Testis (tissue), 3 donors: ENCODE measurements around the gene MANBA. TPM values are rescaled to one million over a fixed set of nuclear protein-coding genes. Genes with fewer than 3 reads are reported as not detected.

ENCODE experiments used
- DNase-seq: peaks from one replicate; pipeline ENCODE4 v3.0.0-alpha.2; 2019
- H3K27ac ChIP-seq, 2 donors: fragments of 200-600 bp; sonication (generic); one replicate each; pipeline ENCODE4 v1.5.1; 2019
- H3K27me3 ChIP-seq: fragments of 200-600 bp; sonication (generic); one replicate; pipeline ENCODE4 v1.5.1; 2019
- H3K36me3 ChIP-seq: fragments of 200-600 bp; sonication (generic); one replicate; pipeline ENCODE4 v1.5.1; 2017; ENCODE audit warnings: low read depth; ENCODE audit errors: missing control alignments
- H3K4me1 ChIP-seq: fragments of 200-600 bp; sonication (generic); one replicate; pipeline ENCODE4 v1.5.1; 2019
- H3K4me3 ChIP-seq, 2 donors: fragments of 200-600 bp; sonication (generic); one replicate each; pipeline ENCODE4 v1.5.1; 2017 to 2019
- H3K9me3 ChIP-seq: fragments of 200-600 bp; sonication (generic); one replicate; pipeline ENCODE4 v1.5.1; 2017
- POLR2A ChIP-seq: fragments of 450-650 bp; IDR thresholded peaks from one replicate; pipeline ENCODE4 v1.6.1; 2017; ENCODE audit warnings: antibody characterized with exemption, mild to moderate bottlenecking, moderate library complexity
- WGBS, 2 donors: methylation state at CpG; one replicate each; pipeline ENCODE4 v1.1.5; 2018; 5-methylcytosine and 5-hydroxymethylcytosine counted together
- intact Hi-C: fragments of 100-400 bp; cut with DNase I; formaldehyde crosslinking; loops from one replicate; pipeline ENCODE4 v1.15.1; 2023; ENCODE audit warnings: low total_unique reads
- polyA plus RNA-seq: library from polyadenylated mRNA; stranded (reverse); fragments of 350-450 nt; fragmentation: Illumina TruSeq; extraction: RNeasy Lipid Tissue Mini Kit (QIAGEN cat#74804); gene quantifications from one replicate; pipeline ENCODE4 v1.2.3, GENCODE V29; 2014; ENCODE audit warnings: low read depth, low replicate concordance; ENCODE audit not compliant: insufficient read depth
- total RNA-seq, 2 donors: library from RNA; depleted of rRNA; stranded (reverse); fragments of >200 nt; gene quantifications; one replicate each; pipeline ENCODE4 v1.2.3, GENCODE V29; 2016
- TF ChIP-seq, protein P1 (sequence below), 3 experiments: fragments of 450-650 bp in 2 of 3; fragments of 200-600 bp in 1 of 3; sonication (generic) in 1 of 3; IDR thresholded peaks; one replicate each; pipeline ENCODE4 v1.5.1; 2016 to 2019; ENCODE audit warnings: antibody characterized with exemption in 3 of 3, mild to moderate bottlenecking in 2 of 3, moderate library complexity in 1 of 3

MANBA gene
- total and polyA plus RNA-seq, 3 donors from 2014 or later, result 9.2 to 22.7 (median 13.6) TPM

DNA sequence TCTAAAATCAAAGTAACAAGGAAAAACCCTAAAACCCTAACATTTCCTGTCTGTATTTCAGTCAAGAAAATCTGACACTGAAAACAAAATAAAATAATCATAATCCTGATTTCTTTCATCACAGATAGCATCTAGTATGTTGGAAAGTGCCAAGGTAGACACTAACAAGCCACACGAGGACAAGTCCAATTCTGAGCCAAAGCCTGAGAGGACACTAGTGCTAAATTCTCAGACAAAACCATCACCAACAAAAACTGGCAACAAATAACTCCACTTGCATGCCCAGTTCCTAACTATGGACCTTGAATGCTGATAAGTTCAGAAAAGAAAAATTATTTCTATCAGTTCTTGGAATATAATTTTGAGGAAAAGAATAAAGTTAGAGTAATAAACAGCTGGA lies 113.7 kb downstream of the MANBA start:
- 48 to 56% methylated on average over 1 of the region's 1 CpG for WGBS, 2 donors
- Histone ChIP-seq H3K4me1 (no peaks in the 10 kb centered on the region), H3K4me3 (no peak overlapping the region), H3K27ac (no peak overlapping the region), H3K36me3 (no peaks in the 10 kb centered on the region), H3K27me3 (no peaks in the 10 kb centered on the region), H3K9me3 (no peaks in the 10 kb centered on the region)
- DNase-seq, result no peak
- intact Hi-C loops, result no loop called here
- TF ChIP-seq POLR2A, result no peak
- TF ChIP-seq, protein P1, sequence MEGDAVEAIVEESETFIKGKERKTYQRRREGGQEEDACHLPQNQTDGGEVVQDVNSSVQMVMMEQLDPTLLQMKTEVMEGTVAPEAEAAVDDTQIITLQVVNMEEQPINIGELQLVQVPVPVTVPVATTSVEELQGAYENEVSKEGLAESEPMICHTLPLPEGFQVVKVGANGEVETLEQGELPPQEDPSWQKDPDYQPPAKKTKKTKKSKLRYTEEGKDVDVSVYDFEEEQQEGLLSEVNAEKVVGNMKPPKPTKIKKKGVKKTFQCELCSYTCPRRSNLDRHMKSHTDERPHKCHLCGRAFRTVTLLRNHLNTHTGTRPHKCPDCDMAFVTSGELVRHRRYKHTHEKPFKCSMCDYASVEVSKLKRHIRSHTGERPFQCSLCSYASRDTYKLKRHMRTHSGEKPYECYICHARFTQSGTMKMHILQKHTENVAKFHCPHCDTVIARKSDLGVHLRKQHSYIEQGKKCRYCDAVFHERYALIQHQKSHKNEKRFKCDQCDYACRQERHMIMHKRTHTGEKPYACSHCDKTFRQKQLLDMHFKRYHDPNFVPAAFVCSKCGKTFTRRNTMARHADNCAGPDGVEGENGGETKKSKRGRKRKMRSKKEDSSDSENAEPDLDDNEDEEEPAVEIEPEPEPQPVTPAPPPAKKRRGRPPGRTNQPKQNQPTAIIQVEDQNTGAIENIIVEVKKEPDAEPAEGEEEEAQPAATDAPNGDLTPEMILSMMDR (IDR thresholded peaks at IDR 0.05), result no peak

DNA sequence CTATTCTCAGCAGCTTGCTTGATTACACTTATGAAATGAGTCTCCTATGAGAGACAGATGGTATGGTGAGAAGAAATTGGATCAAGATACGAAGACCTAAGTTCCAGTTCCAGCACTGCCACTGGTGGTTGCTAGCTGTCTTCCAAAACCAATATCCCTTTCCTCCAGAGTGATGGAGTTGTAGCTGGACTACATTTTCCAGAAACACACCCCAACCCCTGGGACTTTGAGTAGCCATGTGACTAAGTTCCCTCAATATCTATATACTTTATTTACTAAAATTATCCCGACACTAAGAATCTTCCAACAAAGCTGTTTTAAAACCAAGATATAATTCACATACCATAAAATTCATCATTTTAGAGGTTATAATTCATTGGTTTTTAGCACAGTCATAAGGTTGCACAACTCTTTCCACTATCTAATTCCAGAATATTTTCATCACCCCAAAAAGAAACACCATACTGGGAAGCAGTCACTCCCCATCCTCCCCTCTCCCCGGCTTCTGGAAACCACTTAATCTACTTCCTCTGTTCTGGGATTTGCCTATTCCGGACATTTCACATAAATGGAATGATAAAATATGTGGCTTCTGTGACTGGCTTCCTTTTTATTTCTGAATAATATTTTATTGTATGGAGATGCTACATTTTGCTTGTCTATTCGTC lies 118.0 kb downstream of the MANBA start:
- Histone ChIP-seq H3K4me3 (no peak overlapping the region), H3K27ac (no peak overlapping the region), H3K9me3 (no peaks in the 10 kb centered on the region), H3K4me1 (no peaks in the 10 kb centered on the region), H3K27me3 (no peaks in the 10 kb centered on the region), H3K36me3 (no peaks in the 10 kb centered on the region)
- no peak for DNase-seq
- WGBS, 2 donors, result 93 to 97% methylated on average over 5 of the region's 5 CpGs
- intact Hi-C loops, result no loop called here
- TF ChIP-seq, protein P1 (IDR thresholded peaks at IDR 0.05), result no peak
- TF ChIP-seq POLR2A, result no peak

DNA sequence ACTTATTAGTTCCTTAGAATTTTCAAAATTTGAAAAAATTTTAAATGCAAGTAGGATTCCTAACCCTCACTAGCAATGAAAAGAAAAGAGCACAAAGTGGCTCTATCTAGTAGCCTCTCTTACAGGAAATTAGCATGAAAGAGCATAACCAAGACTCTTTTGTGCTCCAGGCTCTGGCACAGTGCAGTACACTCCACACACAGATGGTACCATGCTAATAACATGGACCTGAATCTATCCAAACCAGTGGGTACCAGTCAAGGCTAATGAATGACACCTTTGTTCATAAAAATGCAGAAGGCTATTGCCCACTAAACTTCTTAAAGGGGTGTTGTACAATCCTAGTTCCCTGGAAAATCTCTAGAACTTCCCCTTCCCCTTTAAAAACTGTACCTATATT lies 119.0 kb downstream of the MANBA start:
- no peak for TF ChIP-seq POLR2A
- TF ChIP-seq, protein P1 (IDR thresholded peaks at IDR 0.05), result no peak
- no peak for DNase-seq
- intact Hi-C loops, result no loop called here
- Histone ChIP-seq H3K36me3 (no peaks in the 10 kb centered on the region), H3K4me1 (no peaks in the 10 kb centered on the region), H3K4me3 (no peak overlapping the region), H3K27ac (no peak overlapping the region), H3K9me3 (no peaks in the 10 kb centered on the region), H3K27me3 (no peaks in the 10 kb centered on the region)

DNA sequence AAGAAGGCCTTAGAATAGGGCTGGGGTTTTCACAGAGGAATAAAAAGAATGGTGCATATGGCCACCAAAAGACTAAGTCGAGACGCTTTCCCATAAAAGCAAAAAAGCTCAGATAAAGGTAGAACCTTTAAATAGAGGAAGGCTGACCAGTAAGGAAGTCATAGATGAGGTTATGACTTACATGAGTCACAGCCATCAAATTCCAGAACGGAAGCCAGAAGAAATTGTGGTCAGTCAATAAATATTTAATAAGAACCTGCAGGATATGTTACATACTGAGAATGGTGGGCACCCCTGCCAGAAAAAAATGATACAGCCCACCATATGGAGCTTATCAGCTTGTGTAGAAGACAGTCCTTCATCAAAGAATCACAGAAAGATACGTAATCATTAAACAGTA lies 120.1 kb downstream of the MANBA start:
- Histone ChIP-seq H3K9me3 (no peaks in the 10 kb centered on the region), H3K4me1 (no peaks in the 10 kb centered on the region), H3K27ac (no peak overlapping the region), H3K36me3 (no peaks in the 10 kb centered on the region), H3K27me3 (no peaks in the 10 kb centered on the region), H3K4me3 (no peak overlapping the region)
- WGBS, 2 donors, result 90 to 95% methylated on average over 4 of the region's 4 CpGs
- DNase-seq, result no peak
- TF ChIP-seq POLR2A, result no peak
- TF ChIP-seq, protein P1 (IDR thresholded peaks at IDR 0.05), result no peak
- intact Hi-C loops, result no loop called here

GRCh38 chr4:102639598-102639997 lies 121.2 kb downstream of the MANBA start:
- TF ChIP-seq POLR2A, result no peak
- TF ChIP-seq, protein P1 (IDR thresholded peaks at IDR 0.05), result no peak
- no peaks in the 10 kb centered on the region for H3K36me3 ChIP-seq

More at GRCh38 chr4:102639598-102639997, 121.2 kb downstream of the MANBA start:
- WGBS, 2 donors, result 94 to 98% methylated on average over 7 of the region's 7 CpGs
- DNase-seq, result no peak
- H3K4me1 ChIP-seq, result no peaks in the 10 kb centered on the region
- no peaks in the 10 kb centered on the region for H3K27me3 ChIP-seq
- no peaks in the 10 kb centered on the region for H3K9me3 ChIP-seq
- H3K27ac ChIP-seq, result no peak overlapping the region
- no peak overlapping the region for H3K4me3 ChIP-seq
- intact Hi-C loops, result no loop called here
